K562 (cell line): Measurements from ENCODE around the gene CARS2. TPM values are rescaled to one million over a fixed set of nuclear protein-coding genes. Genes with fewer than 3 reads are reported as not detected.

ENCODE experiments used
- CTBP1 ChIP-seq: fragments of 450-650 bp; IDR thresholded peaks from 2 replicates; pipeline ENCODE4 v1.6.1; 2016; ENCODE audit warnings: borderline replicate concordance
- DMBX1 ChIP-seq: fragments of 250-450 bp; sonication (Bioruptor Pico); IDR thresholded peaks from 2 replicates; pipeline ENCODE4 v1.8.0; 2022; ENCODE audit warnings: inconsistent platforms, mild to moderate bottlenecking, moderate library complexity, borderline replicate concordance
- ESRRA ChIP-seq: fragments of 450-650 bp; IDR thresholded peaks from 2 replicates; pipeline ENCODE4 v1.6.1; 2014; ENCODE audit warnings: low read depth, mild to moderate bottlenecking, moderate library complexity, borderline replicate concordance
- HMGN3 ChIP-seq: IDR thresholded peaks from 2 replicates; pipeline ENCODE4 v1.6.1; 2011; ENCODE audit warnings: borderline replicate concordance, low read depth, mild to moderate bottlenecking, mixed read lengths, low read length; ENCODE audit not compliant: insufficient read length; ENCODE audit errors: extremely low read depth
- MAZ ChIP-seq, 2 experiments: fragments of 450-650 bp in 1 of 2; sonication (generic) in 1 of 2; formaldehyde crosslinking; IDR thresholded peaks in 1 of 2; conservative IDR thresholded peaks in 1 of 2; 2 replicates each; pipeline versions ENCODE4 v1.4.0 to v1.5.0; 2020; ENCODE audit warnings: mild to moderate bottlenecking in 1 of 2, missing genetic modification reagents in 1 of 2
- NRF1 ChIP-seq, 2 experiments: fragments of 450-650 bp; IDR thresholded peaks in 1 of 2; conservative IDR thresholded peaks in 1 of 2; 2 replicates each; pipeline ENCODE4 v1.6.1; 2014; ENCODE audit warnings: mild to moderate bottlenecking in 2 of 2
- PCBP1 ChIP-seq: fragments of 200-400 bp; formaldehyde crosslinking; IDR thresholded peaks from 2 replicates; pipeline ENCODE4 v1.6.1; 2018; ENCODE audit warnings: mild to moderate bottlenecking, low read depth, low read length; ENCODE audit not compliant: poor library complexity, severe bottlenecking
- POLR2AphosphoS5 ChIP-seq: IDR thresholded peaks from 2 replicates; pipeline ENCODE4 v1.6.1; 2011; ENCODE audit warnings: mild to moderate bottlenecking, low read depth, low read length, moderate library complexity; ENCODE audit not compliant: control insufficient read depth, insufficient read depth
- SMARCC2 ChIP-seq: fragments of 450-650 bp; IDR thresholded peaks from 2 replicates; pipeline ENCODE4 v1.6.1; 2017; ENCODE audit warnings: antibody characterized with exemption, moderate library complexity, mild to moderate bottlenecking, low read depth
- ZFX ChIP-seq: sonication (generic); formaldehyde crosslinking; IDR thresholded peaks from 2 replicates; pipeline ENCODE4 v1.8.0; 2022; ENCODE audit warnings: mild to moderate bottlenecking, missing genetic modification reagents, moderate library complexity
- ZNF253 ChIP-seq: fragments of 250-450 bp; sonication (Bioruptor Pico); conservative IDR thresholded peaks from 2 replicates; pipeline ENCODE4 v1.6.1; 2021; ENCODE audit warnings: mild to moderate bottlenecking
- ZNF644 ChIP-seq: fragments of 200-800 bp; sonication (Bioruptor generic); IDR thresholded peaks from 2 replicates; pipeline ENCODE4 v1.6.1; 2016; ENCODE audit warnings: low read depth, missing genetic modification characterization, missing compliant biosample characterization
- polyA plus RNA-seq, 8 experiments: library from polyadenylated mRNA; depleted of rRNA in 4 of 8; stranded (reverse) in 5 of 8; unstranded in 3 of 8; fragments of >200 nt; fragmentation: Nextera tagmentation in 2 of 8; fragmentation: Illumina TruSeq in 1 of 8; extraction: Ambion mirVana in 2 of 8; extraction: Trizol in 1 of 8; gene quantifications; 2 replicates each; pipeline versions ENCODE4 v1.2.1 to v1.2.3, GENCODE V29; 2011 to 2014; ENCODE audit warnings: inconsistent platforms in 1 of 8, missing spikeins in 1 of 8
- total RNA-seq, 7 experiments: library from RNA; depleted of rRNA in 6 of 7; stranded (reverse); fragments of >200 nt in 6 of 7; fragmentation: Illumina TruSeq in 2 of 7; extraction: Trizol in 2 of 7; gene quantifications; 2 replicates each; pipeline versions ENCODE4 v1.2.1 to v1.2.3, GENCODE V29; 2011 to 2021; ENCODE audit warnings: low replicate concordance in 1 of 7
- TF ChIP-seq, protein P1 (sequence below), 3 experiments: IDR thresholded peaks in 2 of 3; conservative IDR thresholded peaks in 1 of 3; 2 replicates each; pipeline ENCODE4 v1.5.1; 2011 to 2012; ENCODE audit warnings: low read length in 3 of 3, mild to moderate bottlenecking in 3 of 3, control low read depth in 2 of 3, improper control_type of control experiment in 1 of 3, inconsistent platforms in 1 of 3, low read depth in 1 of 3, mixed read lengths in 1 of 3, moderate library complexity in 1 of 3; ENCODE audit not compliant: insufficient read depth in 2 of 3

CARS2 gene
- total and polyA plus RNA-seq, 9 of the 15 experiments (the other 6 are each of a cell fraction or from before 2014, with no cell fraction given) = 1.7 to 37.4 (median 30.5) TPM

- no peak for TF ChIP-seq ZNF253
- peak; percentile 21 for TF ChIP-seq HMGN3
- TF ChIP-seq ZNF644 = no peak
- TF ChIP-seq NRF1 (conservative IDR thresholded peaks at IDR 0.05 in 1 of 2, IDR thresholded peaks at IDR 0.05 in 1 of 2) = no peak
- 0 out of 2 replicates have a peak, but pooled peaks have one; percentile 13 for TF ChIP-seq CTBP1
- TF ChIP-seq, protein P1, sequence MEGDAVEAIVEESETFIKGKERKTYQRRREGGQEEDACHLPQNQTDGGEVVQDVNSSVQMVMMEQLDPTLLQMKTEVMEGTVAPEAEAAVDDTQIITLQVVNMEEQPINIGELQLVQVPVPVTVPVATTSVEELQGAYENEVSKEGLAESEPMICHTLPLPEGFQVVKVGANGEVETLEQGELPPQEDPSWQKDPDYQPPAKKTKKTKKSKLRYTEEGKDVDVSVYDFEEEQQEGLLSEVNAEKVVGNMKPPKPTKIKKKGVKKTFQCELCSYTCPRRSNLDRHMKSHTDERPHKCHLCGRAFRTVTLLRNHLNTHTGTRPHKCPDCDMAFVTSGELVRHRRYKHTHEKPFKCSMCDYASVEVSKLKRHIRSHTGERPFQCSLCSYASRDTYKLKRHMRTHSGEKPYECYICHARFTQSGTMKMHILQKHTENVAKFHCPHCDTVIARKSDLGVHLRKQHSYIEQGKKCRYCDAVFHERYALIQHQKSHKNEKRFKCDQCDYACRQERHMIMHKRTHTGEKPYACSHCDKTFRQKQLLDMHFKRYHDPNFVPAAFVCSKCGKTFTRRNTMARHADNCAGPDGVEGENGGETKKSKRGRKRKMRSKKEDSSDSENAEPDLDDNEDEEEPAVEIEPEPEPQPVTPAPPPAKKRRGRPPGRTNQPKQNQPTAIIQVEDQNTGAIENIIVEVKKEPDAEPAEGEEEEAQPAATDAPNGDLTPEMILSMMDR (IDR thresholded peaks at IDR 0.05 in 2 of 3, conservative IDR thresholded peaks at IDR 0.05 in 1 of 3; ENCODE audit: insufficient read depth in 2 of 3, low read depth in 1 of 3, low read length in 3 of 3) = peak in 1 of 3 experiments; percentile 2; a peak in 1 of 6 replicates
- no peak for TF ChIP-seq POLR2AphosphoS5
- no peak for TF ChIP-seq DMBX1 (CRISPR knock-in tag)
- TF ChIP-seq PCBP1 = peak; percentile 15
- TF ChIP-seq SMARCC2 = no peak
- no peak for TF ChIP-seq ZFX (CRISPR knock-in tag)
- TF ChIP-seq ESRRA = no peak
- 0 out of 4 replicates have a peak, but pooled peaks of 1 of the 2 experiments have one; percentile 11 for TF ChIP-seq MAZ (CRISPR knock-in tag; conservative IDR thresholded peaks at IDR 0.05 in 1 of 2, IDR thresholded peaks at IDR 0.05 in 1 of 2)
- TF ChIP-seq, all 486 proteins: peak for 10
These were observed 8.3 kb upstream of the CARS2 start (continued) for GRCh38 chr13:110713981-110714796.
